GM18508 (cell line): ENCODE measurements around the gene GPR148.

ENCODE experiments used
- ATAC-seq: cut with Tn5 transposase; IDR thresholded peaks from one replicate; pipeline ENCODE4 v1.9.1; 2021; ENCODE audit warnings: moderate number of reproducible peaks; ENCODE audit not compliant: insufficient read depth, unreplicated experiment

GPR148 gene

DNA sequence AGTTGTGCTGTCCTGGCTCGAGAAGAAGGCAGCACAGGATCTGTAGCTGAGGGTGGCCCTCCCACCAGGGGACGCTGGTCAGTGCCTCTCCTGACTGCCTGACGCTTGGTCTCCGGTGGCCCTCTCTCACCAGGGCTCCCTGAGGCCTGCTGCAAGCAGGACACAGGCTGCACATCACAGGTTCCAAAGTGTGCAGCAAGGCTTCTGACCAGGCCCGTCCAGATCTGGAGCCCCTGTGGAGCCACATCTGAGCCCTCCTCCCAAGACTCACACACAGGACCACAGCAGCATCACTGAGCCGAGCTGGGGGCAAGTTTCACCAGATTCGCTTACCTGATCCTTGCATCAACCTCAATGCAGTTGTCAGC lies 38.5 kb downstream of the GPR148 start:
- ATAC-seq = no peak

DNA sequence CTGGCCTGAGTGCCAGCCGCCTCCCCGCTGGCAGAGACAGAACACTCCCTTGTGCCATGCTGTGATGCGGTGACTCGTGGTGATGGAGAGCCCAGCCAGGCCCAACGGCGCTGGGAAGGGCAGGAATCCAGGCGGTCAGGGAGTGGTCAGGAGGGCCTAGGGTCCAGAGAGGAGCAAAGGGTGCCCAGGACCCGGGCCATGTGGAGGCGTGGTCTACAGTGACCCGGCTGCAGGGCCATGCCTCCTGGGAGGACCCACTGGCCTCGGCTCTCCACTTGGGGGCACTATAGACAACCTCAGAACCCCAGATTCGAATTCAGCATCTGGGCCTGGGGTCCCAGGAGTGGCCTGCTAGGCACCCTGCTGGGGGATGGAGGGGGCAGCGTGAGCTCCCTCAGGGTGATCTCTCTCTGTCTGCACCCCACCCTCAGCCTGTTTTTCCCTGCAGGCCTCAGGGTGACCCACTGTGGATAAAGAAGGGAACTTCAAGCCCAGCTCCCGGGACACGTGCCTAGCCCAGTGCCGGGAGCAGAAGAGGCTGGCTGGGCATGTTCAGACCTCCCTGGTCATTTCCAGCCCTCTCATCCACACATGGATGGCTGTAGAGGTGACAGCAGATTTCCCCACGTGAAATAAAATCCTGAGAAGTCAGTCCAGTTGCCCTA lies 39.5 kb downstream of the GPR148 start:
- ATAC-seq = no peak

DNA sequence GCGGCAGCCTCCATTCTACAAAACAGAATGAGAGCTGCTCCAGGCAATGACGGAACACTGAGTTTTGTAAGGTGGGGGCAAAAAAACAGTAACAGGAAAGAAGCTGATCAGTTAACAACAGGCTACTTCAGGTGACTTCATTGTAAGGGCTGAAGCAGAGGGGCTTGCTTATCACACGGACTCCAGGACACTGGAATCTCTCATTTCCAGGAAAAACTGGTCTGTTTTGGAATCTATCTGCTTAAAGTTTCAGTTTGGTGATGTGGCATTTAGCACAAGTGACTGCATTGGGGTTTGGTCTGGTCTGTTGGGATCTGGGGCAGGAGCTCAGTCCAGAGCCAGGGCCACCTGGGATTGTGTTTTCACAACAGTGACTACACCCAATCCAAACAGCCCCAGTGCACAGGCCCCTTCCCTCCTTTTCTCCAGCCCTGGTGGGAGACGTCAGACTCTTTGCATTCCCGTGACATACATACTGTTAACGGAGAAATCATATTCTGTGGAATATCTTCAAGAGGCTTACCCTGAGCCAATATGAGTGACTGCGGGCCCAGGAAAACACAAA lies 40.6 kb downstream of the GPR148 start:
- ATAC-seq = no peak

DNA sequence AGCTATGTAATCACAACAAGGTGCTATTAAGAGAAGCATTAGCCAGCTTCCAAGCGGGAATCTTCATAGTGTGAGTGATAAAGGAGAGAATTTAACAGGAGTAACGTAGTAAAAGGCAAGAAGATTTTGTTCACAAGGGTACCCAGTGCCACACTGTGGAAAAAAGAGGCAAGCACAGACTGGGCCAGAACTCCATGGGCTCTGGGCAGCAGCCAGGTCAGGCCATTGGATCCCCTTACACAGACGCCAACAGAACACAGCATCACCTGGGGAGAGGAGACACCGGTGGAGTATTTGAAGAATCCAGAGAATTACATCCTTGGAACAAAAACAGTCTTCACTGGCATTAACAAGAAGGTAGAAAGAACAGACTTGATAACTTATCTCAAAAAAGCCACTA lies 47.7 kb downstream of the GPR148 start:
- no peak for ATAC-seq

DNA sequence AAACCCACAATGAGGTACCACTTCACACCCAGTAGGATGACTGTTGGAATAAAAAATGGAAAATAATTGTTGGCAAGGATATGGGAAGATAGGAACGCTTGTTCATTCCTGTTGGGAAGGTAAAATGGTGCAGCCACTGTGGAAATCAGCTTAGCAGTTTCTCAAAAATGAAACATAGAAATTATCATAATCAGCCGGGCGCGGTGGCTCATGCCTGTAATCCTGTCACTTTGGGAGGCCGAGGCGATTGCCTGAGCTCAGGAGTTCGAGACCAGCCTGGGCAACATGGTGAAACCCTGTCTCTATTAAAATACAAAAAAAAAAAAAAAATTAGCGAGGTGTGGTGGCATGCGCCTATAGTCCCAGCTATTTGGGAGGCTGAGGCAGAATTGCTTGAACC lies 49.9 kb downstream of the GPR148 start:
- no peak for ATAC-seq
